Panc1 (cell line): ENCODE results near the gene RSRP1. TPM values are rescaled to one million over a fixed set of nuclear protein-coding genes. Genes with fewer than 3 reads are reported as not detected.

Experiments
- ATAC-seq: fragments of 200-7000 bp; cut with Tn5 transposase; 2 replicates; pipeline ENCODE4 v1.9.1; 2020; ENCODE audit warnings: mild to moderate bottlenecking, moderate library complexity
- BruUV-seq: library from RNA; stranded (reverse); fragments of 400-500 nt; replicated peaks from 2 replicates; lab custom pipeline; 2021; lab: Mats Ljungman, UMichigan
- CTCF ChIA-PET: fragments of 300-600 bp; sonication (Branson Sonifier 250); formaldehyde crosslinking; loops from one replicate; lab custom pipeline; 2022; ENCODE audit warnings: antibody characterized with exemption; lab: Charles Lee
- POLR2A ChIA-PET: fragments of 300-600 bp; sonication (Branson Sonifier 250); formaldehyde crosslinking; loops from one replicate; lab custom pipeline; 2022; ENCODE audit warnings: antibody characterized with exemption; lab: Charles Lee
- DNase-seq: peaks from one replicate; pipeline ENCODE4 v3.0.0-alpha.2; 2010; ENCODE audit warnings: low read depth, low spot score
- H3K27ac ChIP-seq: 2 replicates; pipeline ENCODE4 v1.5.1; 2011; ENCODE audit warnings: mild to moderate bottlenecking, low read length, inconsistent platforms
- H3K27me3 ChIP-seq: fragments of 200-500 bp; sonication (Bioruptor generic); 2 replicates; pipeline ENCODE4 v1.6.0; 2014; ENCODE audit warnings: low read length, inconsistent platforms; ENCODE audit not compliant: control insufficient read depth, insufficient read depth
- H3K36me3 ChIP-seq: fragments of 200-500 bp; sonication (Bioruptor generic); 2 replicates; pipeline ENCODE4 v1.5.1; 2014; ENCODE audit warnings: inconsistent platforms, mild to moderate bottlenecking, low read length, moderate library complexity; ENCODE audit not compliant: control insufficient read depth, insufficient read depth
- H3K4me1 ChIP-seq: 2 replicates; pipeline ENCODE4 v1.5.1; 2011; ENCODE audit warnings: inconsistent platforms, mild to moderate bottlenecking, low read length, moderate library complexity; ENCODE audit not compliant: control insufficient read depth, insufficient read depth
- H3K4me3 ChIP-seq, 2 experiments: 2 replicates each; pipeline ENCODE4 v1.5.1; 2011 to 2012; ENCODE audit warnings: low read depth in 2 of 2, low read length in 2 of 2, mild to moderate bottlenecking in 2 of 2, inconsistent platforms in 1 of 2, moderate library complexity in 1 of 2
- H3K9me3 ChIP-seq: fragments of 200-500 bp; sonication (Bioruptor generic); 2 replicates; pipeline ENCODE4 v1.5.1; 2014; ENCODE audit warnings: low read depth, mild to moderate bottlenecking, inconsistent platforms, low read length, moderate library complexity; ENCODE audit not compliant: control insufficient read depth, insufficient read depth
- POLR2AphosphoS5 ChIP-seq: IDR thresholded peaks from 2 replicates; pipeline ENCODE4 v1.6.1; 2012; ENCODE audit warnings: mild to moderate bottlenecking, low read depth, low read length, moderate library complexity
- REST ChIP-seq, 2 experiments: IDR thresholded peaks; 2 replicates each; pipeline ENCODE4 v1.6.1; 2011 to 2012; ENCODE audit warnings: low read depth in 2 of 2, control low read depth in 1 of 2, low read length in 1 of 2, mild to moderate bottlenecking in 1 of 2, moderate library complexity in 1 of 2; ENCODE audit not compliant: insufficient read depth in 1 of 2
- SIN3A ChIP-seq: IDR thresholded peaks from 2 replicates; pipeline ENCODE4 v1.6.1; 2012; ENCODE audit warnings: low read depth, mild to moderate bottlenecking, low read length, moderate library complexity, borderline replicate concordance; ENCODE audit not compliant: insufficient read depth
- TCF7L2 ChIP-seq: IDR thresholded peaks from 2 replicates; pipeline ENCODE4 v1.6.1; 2011; ENCODE audit warnings: mild to moderate bottlenecking, low read depth, low read length, inconsistent platforms
- in situ Hi-C: cut with HindIII; loops from 2 replicates; pipeline ENCODE4 v1.10.0; 2016; ENCODE audit warnings: low sequenced_read_pairs, low pct_unique_long_range_greater_than_20kb
- intact Hi-C: fragments of 100-400 bp; cut with micrococcal nuclease; formaldehyde crosslinking; loops from one replicate; pipeline ENCODE4 v1.10.0; 2022; ENCODE audit not compliant: unreplicated experiment
- total RNA-seq: library from RNA; stranded (reverse); gene quantifications from one replicate; pipeline ENCODE4 v1.2.1, GENCODE V29; 2021; ENCODE audit not compliant: unreplicated experiment
- TF ChIP-seq, protein P1 (sequence below): fragments of 450-650 bp; IDR thresholded peaks from 2 replicates; pipeline ENCODE4 v1.5.1; 2017; ENCODE audit warnings: mild to moderate bottlenecking

The RSRP1 gene
- total RNA-seq, 1 experiment from 2014 or later: 104 TPM

- ChIA-PET CTCF (no interaction called here), POLR2A (no interaction called here)
- intact Hi-C loops: no loop called here
- Histone ChIP-seq H3K36me3 (no peaks in the 10 kb centered on the region), H3K27me3 (no peaks in the 10 kb centered on the region), H3K4me3 (no peak overlapping the region), H3K27ac (no peak overlapping the region), H3K9me3 (no peaks in the 10 kb centered on the region), H3K4me1 (no peaks in the 10 kb centered on the region; the same call in 1 of the 2 replicates)
- no TSS peak for BruUV-seq
- in situ Hi-C loops: no loop called here
- TF ChIP-seq POLR2AphosphoS5 (no peak), REST (IDR thresholded peaks at IDR 0.05; ENCODE audit: insufficient read depth in 1 of 2, low read depth in 2 of 2, low read length in 1 of 2) (no peak), SIN3A (no peak), TCF7L2 (no peak)
- TF ChIP-seq, protein P1, sequence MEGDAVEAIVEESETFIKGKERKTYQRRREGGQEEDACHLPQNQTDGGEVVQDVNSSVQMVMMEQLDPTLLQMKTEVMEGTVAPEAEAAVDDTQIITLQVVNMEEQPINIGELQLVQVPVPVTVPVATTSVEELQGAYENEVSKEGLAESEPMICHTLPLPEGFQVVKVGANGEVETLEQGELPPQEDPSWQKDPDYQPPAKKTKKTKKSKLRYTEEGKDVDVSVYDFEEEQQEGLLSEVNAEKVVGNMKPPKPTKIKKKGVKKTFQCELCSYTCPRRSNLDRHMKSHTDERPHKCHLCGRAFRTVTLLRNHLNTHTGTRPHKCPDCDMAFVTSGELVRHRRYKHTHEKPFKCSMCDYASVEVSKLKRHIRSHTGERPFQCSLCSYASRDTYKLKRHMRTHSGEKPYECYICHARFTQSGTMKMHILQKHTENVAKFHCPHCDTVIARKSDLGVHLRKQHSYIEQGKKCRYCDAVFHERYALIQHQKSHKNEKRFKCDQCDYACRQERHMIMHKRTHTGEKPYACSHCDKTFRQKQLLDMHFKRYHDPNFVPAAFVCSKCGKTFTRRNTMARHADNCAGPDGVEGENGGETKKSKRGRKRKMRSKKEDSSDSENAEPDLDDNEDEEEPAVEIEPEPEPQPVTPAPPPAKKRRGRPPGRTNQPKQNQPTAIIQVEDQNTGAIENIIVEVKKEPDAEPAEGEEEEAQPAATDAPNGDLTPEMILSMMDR: no peak
- no peak for ATAC-seq
- DNase-seq: no peak
Measured at GRCh38 chr1:25196830-25197229, 50.4 kb downstream of the RSRP1 start.

DNA sequence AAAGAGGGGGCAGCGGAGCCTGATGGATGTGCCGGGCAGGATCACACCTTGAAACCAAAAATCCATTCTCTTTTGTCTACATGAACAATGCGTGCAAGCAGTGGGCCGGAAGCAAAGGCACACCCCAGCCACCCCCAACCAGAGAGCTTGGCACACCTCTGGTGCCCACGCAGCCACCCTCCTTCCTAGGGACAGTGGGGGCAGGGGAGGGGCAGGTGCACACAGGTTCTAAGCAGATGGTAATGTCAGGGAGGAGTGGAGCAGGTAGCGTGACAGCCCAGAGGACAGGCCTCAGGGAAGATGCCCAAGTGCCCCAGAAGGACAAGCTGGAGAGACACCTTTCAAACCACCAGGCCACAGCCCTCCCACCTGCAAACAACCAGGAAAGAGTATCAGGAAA is 51.4 kb downstream of the RSRP1 start:
- no TSS peak for BruUV-seq
- intact Hi-C loops: no loop called here
- in situ Hi-C loops: no loop called here
- DNase-seq: no peak
- no peak for TF ChIP-seq SIN3A
- H3K27me3 ChIP-seq: no peaks in the 10 kb centered on the region
- no peak for ATAC-seq
- H3K4me1 ChIP-seq: no peaks in the 10 kb centered on the region; the same call in 1 of the 2 replicates
- no peaks in the 10 kb centered on the region for H3K36me3 ChIP-seq
- no peak overlapping the region for H3K27ac ChIP-seq
- H3K4me3 ChIP-seq: no peak overlapping the region
- no peaks in the 10 kb centered on the region for H3K9me3 ChIP-seq
- CTCF ChIA-PET: no interaction called here
- POLR2A ChIA-PET: no interaction called here

DNA sequence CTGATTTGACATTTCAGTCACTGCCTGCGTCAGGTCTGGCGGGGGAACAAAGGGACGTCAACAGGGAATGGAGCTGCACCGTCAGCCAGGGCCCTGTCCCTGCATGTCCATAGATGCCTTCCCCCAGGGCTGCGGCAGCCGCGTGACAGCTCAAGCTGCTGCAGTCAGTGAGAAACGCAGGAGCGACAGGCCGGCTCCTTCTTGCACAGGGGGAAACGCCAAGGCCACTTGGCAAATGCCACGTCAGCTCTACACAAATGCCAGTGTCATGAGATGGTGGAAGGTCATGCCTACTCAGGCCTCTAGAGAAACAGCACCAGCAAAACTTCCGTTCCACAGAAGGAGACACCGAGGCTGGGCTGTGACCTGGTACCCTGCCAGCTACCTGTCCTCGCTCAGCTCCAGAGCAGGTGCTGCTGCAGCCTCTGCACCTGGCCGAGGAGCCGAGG is 52.7 kb downstream of the RSRP1 start:
- Histone ChIP-seq H3K9me3 (no peaks in the 10 kb centered on the region), H3K4me3 (no peak overlapping the region), H3K4me1 (no peaks in the 10 kb centered on the region; the same call in 1 of the 2 replicates), H3K36me3 (no peaks in the 10 kb centered on the region), H3K27ac (no peak overlapping the region), H3K27me3 (no peaks in the 10 kb centered on the region)
- no TSS peak for BruUV-seq
- in situ Hi-C loops: no loop called here
- ATAC-seq: no peak
- CTCF ChIA-PET: no interaction called here
- TF ChIP-seq REST (IDR thresholded peaks at IDR 0.05; ENCODE audit: insufficient read depth in 1 of 2, low read depth in 2 of 2, low read length in 1 of 2): no peak
- no peak for TF ChIP-seq SIN3A
- no peak for TF ChIP-seq TCF7L2
- no peak for DNase-seq
- POLR2A ChIA-PET: interaction anchor here (0.6 kb wide), 1 partner anchor 35 kb away, joined by 7 read pairs; no protein-coding TSS in a partner anchor
- intact Hi-C loops: no loop called here
